HK-2 (cell line): ENCODE measurements around the gene CTXN1.
"Not testable (repeated sequence)": the region's sequence is repeated elsewhere in the genome, so short reads cannot be mapped to it uniquely, and the experiment has no call there.

Experiments
- DNase-seq: peaks from one replicate; pipeline ENCODE4 v3.0.0-alpha.2; 2018; ENCODE audit not compliant: unreplicated experiment

Gene CTXN1

DNA sequence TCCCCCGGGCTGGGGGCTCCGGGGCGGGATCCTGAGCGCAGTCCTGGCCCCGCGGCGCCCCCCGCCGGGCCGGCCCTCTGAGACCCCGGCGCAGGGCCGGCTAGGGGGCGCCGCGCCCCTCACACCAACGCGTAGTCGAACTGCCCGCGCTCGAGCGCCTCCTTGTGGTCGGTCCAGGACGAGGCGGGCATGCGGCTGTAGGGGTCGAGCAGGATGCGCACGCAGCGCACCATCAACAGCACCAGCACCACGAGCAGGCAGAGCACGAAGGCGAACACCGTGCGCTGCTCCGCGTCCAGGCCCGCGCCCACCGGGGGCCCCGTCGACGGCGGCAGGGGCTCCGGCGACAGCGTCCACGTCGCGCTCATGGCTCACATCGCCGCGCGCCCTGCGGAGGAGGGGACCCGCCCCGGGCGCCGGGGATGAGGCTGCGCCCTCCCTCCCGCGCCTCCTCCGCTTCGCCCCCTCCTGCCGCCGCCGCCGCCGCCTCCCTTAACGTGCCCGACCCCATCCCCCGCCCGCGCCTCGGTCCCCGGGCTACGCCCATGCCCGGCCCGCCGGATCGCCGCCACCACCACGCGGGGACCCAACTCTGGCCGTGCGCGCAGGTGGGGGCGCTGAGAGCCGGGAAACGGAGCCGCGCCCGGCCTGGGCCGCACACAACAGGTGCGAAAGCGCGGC, 624 bp downstream of the CTXN1 start:
- peak; percentile 83 for DNase-seq

DNA sequence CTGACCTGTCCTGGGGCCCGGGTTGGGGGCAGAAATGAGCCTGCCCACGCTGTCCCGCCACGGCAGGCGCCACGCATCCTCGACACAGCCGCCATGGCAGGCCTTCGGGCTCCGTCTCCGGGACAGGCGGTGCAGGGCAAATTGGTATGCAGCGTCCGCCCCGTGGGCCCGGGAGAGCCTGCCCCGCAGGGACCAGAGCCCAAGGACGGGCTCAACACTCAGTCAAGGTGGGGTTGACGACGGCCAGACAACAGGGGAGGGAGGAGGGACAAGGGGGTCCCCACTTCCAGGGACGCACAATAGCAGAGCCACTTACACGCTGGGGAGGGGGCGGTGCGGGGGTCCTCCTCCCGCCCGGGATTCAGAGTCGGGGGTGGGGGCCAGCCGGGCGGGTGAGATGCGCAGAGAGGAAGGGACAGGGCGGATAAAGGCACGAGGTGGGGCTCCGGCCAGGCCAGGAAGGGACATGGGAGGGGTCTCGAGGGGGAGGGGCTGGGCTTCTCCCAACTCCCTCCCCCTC, 1.2 kb downstream of the CTXN1 start:
- DNase-seq: no peak

DNA sequence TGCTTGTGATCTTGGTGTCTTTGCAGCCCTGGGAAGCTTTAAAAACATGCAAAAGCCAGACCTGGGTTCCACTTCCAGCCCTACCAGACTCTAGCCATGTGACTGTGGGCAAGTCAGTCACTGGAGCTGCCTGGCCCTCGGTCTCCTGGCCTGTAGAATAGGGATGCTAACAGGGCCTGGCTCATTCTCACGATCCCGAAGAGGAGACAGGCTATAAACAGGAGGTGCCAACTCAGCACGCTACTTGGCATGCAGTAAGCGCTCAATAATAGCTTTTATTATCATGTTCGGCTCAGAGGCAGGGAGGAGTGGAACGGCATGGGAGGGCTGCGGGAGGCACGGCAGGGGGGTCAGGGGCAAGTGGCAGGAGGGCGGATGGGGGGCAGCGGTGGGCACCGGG, 1.7 kb downstream of the CTXN1 start:
- no peak for DNase-seq

DNA sequence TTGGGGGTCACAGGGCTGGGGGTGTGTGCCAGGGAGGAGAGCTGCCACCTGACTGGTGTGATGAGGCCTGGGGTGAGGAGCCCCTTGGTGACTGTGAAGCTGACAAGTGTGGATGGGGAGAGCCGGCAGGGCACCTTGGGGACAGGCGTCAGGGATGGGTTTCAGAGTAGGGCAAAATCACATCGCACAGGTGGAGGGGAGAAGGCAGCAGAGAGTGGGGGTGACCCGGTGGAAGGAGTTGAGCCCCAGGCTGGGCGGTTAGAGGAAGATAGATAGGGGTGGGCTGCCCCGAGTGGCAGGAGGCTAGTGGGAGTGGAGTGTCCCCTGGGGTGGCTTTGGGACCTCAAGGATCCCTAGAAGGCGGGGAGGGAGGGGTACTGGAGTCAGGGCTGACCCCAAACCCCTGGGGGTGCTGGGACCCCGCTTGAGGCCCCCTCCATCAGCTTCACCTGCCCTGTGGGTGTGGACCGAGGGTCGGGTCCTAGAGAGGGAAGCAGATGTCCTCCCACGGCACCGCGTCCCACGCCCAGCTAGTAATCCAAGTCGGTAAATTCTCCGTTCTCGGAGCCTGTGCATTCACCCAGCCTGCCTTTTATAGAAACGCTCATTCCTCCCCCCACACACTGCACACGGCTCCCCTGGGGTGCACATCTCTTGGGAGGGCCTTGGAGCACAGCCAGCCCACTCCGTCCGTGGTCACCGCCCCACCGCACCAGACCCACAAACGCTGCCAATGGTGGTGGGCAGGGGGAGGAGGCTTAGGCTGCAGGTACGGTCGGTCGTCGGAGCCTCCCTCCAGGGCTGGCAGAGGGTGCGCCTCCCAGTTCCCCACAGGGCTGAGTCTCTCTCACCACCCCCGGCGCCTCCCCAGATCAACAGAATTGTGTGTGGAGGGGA, 2.4 kb downstream of the CTXN1 start:
- no peak for DNase-seq

DNA sequence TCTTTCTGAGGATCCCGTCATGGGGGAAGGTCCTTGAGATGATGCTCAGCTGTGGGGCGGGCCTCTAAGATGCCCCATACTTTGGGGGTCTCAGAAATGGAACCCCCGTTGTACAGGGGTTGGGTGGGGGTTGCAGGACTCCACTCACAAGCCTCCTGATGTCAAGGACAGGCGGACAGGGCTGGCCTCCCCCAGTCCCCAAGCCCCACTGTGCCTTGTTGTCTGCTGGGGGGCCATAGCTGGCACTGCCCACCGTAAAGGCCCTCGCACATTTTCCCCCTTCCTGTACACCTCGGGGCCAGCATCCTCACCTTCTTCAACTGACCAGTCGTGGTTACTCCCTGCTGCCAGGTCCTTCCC, 3.1 kb downstream of the CTXN1 start:
- DNase-seq: no peak

DNA sequence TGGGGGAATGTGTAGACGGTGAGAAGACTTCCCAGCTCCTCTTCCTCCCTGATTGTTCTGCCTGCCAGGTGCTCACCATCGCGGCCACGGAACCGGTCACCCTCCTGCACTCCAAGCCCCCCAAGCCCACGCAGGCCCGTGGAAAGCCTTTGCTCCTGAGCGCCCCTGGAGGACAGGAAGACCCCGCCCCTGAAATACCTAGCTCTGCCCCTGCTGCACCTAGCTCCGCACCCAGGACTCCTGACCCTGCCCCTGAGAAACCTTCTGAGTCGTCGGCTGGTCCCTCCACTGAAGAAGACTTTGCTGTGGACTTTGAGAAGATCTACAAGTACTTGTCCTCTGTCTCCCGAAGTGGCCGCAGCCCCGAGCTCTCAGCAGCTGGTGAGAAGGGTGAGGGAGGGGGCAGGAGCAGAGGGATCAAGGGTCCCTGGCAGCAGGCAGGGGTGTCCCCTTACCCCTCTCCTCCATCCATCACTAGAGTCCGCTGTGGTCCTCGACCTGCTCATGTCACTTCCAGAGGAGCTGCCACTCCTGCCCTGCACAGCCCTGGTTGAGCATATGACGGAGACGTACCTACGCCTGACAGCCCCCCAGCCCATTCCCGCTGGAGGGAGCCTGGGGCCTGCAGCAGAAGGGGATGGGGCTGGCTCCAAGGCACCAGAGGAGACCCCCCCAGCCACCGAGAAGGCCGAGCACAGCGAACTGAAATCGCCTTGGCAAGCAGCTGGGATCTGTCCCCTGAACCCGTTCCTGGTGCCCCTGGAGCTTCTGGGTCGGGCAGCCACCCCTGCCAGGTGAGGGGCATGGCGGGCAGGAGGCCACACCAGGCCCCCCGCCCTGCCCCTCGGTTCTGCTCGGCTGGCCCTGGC, 3.7 kb downstream of the CTXN1 start:
- no peak for DNase-seq

DNA sequence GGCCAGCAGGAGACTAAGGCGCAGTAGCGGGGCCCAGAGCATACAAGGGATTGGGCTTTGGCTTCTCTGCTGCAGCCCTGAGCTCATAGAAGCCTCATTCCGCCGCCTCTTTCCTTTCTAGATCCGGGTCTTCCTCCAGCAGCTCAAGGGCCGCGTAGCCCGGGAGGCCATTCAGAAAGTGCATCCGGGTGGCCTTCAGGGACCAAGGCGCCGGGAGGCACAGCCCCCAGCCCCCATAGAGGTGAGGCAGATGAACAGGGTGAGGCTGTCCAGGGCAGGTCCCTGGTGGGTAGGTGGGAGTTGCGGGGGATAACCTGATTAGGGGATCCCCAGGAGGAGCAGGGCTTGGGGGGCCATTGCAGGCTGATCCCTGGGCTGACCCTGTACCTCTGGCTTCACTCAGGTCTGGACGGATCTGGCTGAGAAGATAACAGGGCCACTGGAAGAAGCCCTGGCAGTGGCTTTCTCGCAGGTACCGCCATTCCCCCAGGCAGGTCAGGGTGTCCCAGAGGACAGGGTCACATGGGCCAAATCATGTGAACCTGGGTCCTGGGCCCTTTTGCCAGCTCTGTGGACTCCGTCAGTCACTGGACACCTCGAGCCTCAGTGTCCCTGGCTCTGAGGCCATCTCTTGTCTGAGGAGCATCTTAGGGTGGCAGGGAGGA, 4.5 kb downstream of the CTXN1 start:
- DNase-seq: no peak

DNA sequence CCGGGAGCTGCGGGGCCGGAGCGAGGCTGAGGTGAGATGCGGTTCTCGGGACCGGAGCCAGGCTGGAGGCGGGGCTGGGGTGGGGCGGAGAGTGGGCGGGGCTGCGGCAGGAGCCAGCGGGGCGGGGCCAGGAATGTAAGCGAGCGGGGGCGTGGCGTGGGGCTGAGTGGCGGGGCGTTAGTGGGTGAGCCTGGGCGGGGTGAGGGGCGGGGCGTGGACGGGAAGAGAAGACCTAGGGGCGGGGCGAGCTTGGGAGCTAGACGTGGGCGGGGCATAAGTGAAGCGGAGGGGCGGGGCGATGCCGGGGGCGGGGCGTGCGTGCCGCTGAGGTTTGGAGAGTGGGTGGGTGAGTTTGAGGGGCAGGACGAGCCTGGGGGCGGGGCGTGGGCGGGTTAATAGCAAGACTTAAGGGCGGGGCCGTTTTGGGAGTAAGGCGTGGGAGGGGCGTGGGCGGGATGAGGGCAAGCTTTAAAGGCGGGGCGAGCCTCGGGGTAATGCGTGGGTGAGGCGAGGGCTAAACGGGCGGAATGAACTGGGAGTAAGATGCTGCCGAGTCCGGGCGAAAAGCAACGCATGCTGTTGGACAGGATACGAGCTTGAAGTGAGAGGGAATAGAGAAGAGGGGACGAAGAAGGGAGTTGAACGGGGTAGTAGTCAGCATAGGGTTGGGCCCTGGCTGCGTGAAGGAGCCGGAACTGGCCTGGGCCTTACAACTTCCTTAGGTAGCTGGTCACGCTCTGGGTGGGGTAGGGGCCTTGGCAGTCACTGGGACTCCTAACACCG, 5.2 kb downstream of the CTXN1 start:
- DNase-seq: peak; percentile 100

DNA sequence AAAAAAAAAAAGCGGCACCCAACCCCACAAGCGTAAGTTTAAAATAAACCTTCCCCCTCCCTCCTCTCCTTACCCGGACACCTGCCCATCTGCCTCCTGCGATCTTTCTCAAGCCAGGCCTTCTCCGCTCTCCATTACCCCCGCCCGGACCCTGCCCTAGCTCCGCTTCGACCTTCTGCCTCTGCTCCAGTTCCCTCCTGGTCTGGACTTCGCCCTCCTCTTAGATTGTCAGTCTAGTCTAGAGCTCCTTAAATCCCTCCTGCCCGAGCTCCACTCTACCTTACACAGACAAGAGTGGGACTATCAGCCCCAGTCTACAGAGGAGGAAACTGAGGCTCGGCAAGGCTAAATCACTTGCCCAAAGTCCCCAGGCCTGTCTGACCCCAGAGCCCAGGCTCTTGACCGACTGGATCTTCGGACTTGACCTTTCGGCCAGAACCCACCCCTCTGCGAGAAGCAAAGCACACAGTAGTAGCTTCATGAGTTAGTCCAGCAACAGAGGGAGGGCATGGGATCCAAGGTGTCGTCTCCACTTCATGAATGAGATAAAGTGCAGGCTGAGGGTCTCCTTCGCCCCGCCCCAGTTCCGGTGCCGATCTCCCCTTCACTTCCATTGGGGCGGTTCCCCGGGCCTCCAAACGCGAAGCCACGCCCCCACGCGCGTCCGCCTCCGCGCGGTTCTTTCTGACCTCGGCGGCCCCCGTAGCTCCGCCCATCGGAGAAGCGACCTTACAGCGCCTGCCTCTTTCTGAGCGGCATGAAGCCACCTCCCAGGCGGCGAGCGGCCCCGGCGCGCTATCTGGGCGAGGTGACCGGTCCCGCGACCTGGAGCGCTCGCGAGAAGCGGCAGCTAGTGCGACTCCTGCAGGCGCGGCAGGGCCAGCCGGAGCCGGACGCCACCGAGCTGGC, 6.1 kb downstream of the CTXN1 start, which contains the start of gene SNAPC2:
SNAPC2 (plus strand) TSS at position 729 of the 909 bp plus-strand sequence; CDS start at position 758, 29 bp downstream.
- peak; percentile 96 for DNase-seq

DNA sequence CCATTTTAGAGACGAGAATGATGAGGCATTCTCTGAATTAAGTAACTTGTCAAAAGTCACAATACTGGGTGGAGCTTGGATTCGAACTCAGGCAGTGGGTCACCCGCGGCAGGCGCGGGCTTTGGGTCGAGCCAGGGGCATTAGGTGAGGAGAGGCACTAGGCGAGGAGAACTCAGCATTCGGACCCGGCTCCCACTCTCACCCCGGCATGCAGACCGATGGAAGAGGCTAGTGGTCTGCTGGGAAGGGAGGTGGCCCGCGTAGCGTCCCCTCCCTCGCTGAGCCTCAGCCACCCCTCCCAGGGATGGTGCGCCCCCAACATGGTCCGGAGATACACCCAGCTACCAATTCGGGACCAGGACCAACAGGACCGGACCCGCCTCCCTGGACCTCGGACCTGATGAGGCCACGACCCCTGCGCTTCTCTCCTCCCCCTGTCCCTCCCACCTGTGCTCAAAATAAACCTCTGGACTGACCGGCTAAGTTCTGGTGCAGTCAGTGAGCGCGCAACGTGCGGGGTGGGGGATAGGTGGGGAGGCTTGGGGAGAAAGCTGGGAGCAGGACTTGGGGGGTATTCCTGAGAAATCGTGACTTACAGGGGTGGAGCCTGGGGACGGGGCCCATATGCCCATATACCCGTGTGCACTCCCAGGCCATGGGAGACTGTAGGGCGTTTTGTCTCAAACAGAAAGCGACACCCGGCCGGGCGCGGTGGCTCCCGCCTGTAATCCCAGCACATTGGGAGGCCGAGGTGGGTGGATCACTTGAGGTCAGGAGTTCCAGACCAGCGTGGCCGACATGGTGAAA, 7.1 kb downstream of the CTXN1 start:
- no peak for DNase-seq

DNA sequence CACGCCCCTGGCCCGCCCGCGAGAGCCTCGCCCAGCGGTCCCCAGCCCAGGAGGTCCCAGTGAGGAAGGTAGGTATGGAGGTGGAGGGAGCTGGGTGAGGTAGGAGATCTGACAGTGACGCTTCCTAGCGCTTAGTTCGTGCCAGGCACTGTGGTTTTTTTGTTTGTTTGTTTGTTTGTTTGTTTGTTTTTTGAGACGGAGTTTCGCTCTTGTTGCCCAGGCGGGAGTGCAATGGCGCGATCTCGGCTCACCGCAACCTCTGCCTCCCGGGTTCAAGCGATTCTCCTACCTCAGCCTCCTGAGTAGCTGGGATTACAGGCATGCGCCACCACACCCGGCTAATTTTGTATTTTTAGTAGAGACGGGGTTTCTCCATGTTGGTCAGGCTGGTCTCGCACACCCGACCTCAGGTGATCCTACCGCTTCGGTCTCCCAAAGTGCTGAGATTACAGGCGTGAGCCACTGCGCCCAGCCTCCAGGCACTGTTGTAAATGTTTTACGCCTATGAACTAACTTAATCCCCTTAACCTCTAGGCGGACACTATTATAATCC, 7.8 kb downstream of the CTXN1 start:
- DNase-seq: not testable (repeated sequence)

DNA sequence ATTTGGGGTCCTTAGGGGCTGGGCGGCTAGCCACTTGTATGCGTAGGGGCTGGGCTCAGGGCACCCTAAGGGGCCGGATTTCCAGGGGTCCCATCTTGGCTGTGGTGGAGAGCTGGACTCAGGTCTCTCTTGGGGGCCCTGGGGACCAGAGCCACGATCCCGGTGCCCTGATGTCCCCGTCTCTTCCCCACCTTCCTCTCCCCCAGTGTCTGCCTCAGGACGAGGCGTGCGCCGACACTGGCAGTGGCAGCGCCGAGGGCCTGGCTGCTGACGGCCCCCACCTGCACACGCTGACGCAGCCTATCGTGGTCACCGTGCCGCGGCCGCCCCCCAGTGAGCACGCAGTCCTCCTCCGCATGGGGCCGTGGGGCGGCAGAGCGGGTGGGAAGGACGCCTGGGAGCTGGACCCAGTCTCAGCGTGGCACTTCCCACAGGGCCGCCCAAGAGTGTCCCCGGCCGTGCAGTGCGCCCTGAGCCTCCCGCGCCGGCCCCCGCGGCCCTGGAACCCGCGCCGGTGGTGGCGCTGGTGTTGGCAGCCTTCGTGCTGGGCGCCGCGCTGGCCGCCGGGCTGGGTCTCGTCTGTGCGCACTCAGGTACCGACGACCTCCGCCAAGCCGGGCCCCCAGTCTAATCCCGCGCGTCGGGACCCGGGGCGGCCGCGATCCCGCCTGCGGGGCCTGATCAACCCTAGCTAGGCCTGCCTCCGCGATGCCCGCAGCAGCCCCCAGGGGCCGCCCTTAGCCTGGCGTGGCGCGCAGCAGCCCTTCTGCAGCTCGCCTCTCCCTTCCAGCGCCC, 8.5 kb downstream of the CTXN1 start:
- peak; percentile 60 for DNase-seq

DNA sequence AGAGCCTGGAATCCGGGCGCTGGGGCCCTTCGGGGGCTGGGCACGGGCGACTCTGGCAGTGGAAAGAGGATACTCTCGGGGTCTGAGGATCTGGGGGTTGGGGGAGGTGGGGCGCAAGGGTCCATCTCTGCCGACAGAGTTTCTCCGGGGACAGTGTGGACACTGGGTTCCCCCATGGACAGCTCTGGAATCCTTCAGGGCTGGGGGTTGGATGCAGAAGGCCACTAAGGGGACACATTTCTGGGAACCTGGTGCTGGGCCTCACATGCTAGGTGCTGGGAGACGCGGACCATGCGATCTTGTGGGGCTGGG, 9.0 kb downstream of the CTXN1 start:
- DNase-seq: no peak

DNA sequence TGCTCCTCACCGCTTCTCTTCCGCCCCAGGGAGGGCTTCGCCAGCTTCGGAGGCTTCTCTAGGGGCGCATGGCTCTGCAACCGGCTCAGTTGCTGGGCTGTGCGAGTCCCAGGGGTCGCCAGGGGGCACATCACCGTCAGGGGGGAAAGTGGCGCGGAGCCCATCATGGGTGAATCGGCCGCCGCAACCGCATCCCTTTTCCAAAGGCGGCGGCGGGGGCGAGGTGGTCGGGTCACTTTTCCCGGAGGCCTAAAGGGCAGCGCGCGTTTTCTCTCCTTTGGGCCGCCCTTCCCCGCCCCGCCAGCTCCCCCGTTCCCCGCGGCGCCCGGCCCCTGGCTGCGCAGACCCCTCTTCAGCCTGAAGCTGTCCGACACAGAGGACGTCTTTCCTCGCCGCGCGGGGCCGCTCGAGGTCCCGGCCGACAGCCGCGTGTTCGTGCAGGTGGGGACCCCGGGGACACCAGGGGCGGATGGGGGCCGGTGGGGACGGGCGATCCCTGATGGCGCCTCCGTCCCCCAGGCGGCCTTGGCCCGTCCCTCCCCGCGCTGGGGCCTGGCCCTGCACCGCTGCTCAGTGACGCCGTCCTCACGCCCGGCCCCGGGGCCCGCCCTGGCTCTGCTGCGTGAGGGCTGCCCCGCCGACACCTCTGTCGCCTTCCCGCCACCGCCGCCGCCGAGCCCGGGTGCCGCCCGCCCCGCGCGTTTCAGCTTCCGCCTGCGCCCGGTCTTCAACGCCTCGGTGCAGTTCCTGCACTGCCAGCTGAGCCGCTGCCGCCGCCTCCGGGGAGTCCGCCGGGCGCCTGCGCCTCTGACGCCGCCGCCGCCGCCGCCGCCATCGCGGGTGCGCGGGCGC, 9.6 kb downstream of the CTXN1 start:
- peak; percentile 57 for DNase-seq

DNA sequence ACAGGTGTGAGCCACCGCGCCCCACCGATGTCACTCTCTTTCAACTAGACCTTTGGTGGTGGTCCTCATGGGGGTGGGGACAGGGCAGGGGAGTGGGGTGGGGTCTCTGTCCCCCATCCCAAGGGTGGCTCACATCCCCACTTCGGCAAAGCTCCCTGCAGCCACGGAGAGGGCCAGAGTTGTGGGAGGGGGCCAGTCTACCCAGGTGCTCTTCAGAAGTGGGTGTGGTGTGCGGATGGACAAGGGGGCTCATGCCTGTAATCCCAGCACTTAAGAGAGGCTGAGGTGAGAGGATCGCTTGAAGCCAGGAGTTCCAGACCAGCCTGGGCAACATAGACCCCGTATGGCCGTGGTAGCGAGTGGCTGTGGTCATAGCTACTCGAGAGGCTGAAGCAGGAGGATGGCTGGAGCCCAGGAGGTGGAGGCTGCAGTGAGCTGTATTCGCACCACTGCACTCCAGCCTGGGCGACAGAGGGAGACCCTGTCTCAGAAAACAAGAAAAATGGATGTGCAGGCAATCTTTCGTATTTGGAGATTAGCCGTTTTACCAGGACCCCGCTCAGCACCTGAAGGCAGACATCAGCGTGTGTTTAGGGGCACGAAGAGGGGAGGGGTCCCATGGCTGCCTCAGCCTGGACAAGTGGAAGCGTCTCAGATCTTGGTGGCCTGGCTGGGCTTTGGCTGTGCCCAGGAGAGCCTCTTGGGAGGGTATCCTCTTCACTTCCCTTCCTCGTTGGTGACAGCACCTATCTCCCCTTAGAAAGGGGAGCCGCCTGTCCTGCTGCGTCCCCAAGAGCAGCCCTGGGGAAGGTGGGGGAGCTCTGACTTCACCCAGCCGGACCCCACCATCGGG, 10.5 kb downstream of the CTXN1 start:
- no peak for DNase-seq

DNA sequence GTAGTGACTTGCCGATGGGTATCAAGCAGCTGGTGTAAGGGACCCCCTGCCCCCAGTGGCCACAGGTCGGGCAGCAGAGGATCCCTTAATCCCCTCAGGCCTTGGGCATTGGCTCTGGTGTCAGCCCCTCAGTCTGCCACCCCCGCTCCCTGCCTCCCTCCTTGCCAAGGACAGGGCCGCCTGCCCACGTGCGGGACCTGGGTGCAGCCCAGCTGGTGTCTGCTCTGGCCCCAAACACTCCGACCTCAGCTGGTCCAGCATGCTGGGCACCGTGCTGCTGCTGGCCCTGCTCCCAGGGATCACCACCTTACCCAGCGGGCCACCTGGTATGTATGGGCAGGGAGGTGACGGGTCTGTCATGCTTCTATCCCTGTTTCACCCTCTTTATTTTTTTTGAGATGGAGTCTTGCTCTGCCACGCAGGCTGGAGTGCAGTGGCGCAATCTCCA, 11.3 kb downstream of the CTXN1 start, which contains the start of gene TGFBR3L:
TGFBR3L (plus strand) TSS at position 233 of the 448 bp plus-strand sequence.
- DNase-seq: no peak
